T-helper 9 cell (primary cell): ENCODE measurements around the gene FRG1.
"Not testable (repeated sequence)": the region's sequence is repeated elsewhere in the genome, so short reads cannot be mapped to it uniquely, and the experiment has no call there.

Experiments
- DNase-seq: peaks from one replicate; pipeline ENCODE4 v3.0.0-alpha.2; 2020

The FRG1 gene

DNA sequence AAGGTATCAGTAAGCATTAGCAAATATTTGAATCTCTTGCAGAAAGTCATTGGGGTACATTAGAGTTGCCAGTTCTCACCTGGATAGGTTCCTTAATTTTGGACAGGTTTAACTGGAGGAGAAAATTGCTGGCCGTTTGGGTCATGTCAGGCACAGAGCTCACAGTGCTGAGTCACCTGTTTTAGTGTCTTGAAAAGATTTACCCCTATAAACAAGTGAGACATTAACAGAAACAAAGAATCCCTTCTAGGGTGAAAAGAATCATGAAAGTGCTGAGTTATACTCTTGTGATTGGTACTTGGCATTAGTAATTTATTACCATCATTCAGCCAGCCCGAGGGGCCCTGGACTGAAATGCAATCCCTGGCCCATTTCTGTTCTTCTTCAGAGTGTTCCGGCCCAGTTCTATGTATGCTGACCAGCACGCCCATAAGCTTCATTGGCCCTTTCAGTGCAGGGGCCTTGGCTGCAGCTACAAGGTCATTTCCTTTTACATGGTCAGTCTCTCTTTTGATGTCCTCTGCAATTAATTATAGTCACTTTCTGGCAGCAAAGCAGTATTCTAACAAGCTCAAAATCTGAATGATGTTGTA lies 45.1 kb downstream of the FRG1 start:
- DNase-seq, result not testable (repeated sequence)

DNA sequence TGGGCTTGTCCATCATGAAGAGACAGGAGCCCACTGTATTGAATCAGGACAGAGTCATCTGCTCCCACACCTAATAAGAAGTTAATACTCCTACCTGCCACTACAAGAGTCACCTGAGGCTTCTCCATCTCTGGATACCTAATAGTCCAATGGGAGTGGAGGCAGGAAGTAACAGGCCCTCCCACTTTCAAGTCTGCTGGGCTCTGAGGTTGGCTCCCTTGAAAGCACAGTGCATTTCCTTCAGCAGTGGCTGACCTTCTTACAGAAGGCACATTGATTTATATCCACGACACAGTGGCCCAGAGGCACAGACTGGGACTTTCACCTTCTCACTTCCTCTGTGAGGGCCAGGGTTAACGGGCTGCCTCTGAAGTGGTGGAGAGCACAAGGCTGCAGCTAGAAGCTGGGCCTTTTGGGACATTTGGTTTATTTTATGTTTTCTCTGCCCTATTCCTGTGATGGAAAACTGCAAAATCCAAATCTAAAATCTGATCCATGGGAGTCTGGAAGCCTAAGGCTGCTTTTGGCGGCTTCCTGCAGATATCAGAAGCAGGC lies 48.3 kb downstream of the FRG1 start:
- DNase-seq, result no peak

DNA sequence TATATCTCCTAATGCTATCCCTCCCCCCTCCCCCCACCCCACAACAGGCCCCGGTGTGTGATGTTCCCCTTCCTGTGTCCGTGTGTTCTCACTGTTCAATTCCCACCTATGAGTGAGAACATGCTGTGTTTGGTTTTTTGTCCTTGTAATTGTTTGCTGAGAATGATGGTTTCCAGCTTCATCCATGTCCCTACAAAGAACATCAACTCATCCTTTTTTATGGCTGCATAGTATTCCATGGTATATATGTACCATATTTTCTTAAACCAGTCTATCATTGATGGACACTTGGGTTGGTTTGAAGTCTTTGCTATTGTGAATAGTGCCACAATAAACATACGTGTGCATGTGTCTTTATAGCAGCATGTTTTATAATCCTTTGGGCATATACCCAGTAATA lies 49.3 kb downstream of the FRG1 start:
- DNase-seq, result not testable (repeated sequence)
